Mammary epithelial cell (primary cell): ENCODE results near the gene UHRF2.

Source experiments
- EZH2 ChIP-seq: IDR thresholded peaks from 2 replicates; pipeline ENCODE4 v1.6.1; 2012; ENCODE audit warnings: low read length, inconsistent platforms, borderline replicate concordance
- TF ChIP-seq, protein P1 (sequence below), 2 donors: IDR thresholded peaks in 1 of 2; conservative IDR thresholded peaks in 1 of 2; 2 replicates each; pipeline ENCODE4 v1.5.1; 2011 to 2012; ENCODE audit warnings: inconsistent platforms in 2 of 2, low read length in 2 of 2, mild to moderate bottlenecking in 2 of 2, control low read depth in 1 of 2, low read depth in 1 of 2; ENCODE audit not compliant: insufficient read depth in 1 of 2; ENCODE audit errors: extremely low read depth in 1 of 2

- TF ChIP-seq, protein P1, sequence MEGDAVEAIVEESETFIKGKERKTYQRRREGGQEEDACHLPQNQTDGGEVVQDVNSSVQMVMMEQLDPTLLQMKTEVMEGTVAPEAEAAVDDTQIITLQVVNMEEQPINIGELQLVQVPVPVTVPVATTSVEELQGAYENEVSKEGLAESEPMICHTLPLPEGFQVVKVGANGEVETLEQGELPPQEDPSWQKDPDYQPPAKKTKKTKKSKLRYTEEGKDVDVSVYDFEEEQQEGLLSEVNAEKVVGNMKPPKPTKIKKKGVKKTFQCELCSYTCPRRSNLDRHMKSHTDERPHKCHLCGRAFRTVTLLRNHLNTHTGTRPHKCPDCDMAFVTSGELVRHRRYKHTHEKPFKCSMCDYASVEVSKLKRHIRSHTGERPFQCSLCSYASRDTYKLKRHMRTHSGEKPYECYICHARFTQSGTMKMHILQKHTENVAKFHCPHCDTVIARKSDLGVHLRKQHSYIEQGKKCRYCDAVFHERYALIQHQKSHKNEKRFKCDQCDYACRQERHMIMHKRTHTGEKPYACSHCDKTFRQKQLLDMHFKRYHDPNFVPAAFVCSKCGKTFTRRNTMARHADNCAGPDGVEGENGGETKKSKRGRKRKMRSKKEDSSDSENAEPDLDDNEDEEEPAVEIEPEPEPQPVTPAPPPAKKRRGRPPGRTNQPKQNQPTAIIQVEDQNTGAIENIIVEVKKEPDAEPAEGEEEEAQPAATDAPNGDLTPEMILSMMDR (conservative IDR thresholded peaks at IDR 0.05 in 1 of 2, IDR thresholded peaks at IDR 0.05 in 1 of 2; ENCODE audit: extremely low read depth in 1 of 2, insufficient read depth in 1 of 2, low read depth in 1 of 2, low read length in 2 of 2): no peak
- no peak for TF ChIP-seq EZH2
These were observed 58.3 kb downstream of the UHRF2 start for GRCh38 chr9:6471231-6471850.
